Stimulated activated CD4-positive, alpha-beta T cell treated with anti-CD3 and anti-CD28 coated beads, Interleukin-2, amount 100 ng/mL, for 4 hours (primary cell): ENCODE data around the gene CEBPG.

Experiments
- DNase-seq: peaks from one replicate; pipeline ENCODE4 v3.0.0-alpha.2; 2020; ENCODE audit warnings: low read depth

CEBPG gene

GRCh38 chr19:33373453-33374235 is at the start of gene CEBPG:
TSS of gene CEBPG (plus strand) at chr19:33373709. CDS start at chr19:33379240, 5,531 bp downstream.
- peak; percentile 91 for DNase-seq

DNA sequence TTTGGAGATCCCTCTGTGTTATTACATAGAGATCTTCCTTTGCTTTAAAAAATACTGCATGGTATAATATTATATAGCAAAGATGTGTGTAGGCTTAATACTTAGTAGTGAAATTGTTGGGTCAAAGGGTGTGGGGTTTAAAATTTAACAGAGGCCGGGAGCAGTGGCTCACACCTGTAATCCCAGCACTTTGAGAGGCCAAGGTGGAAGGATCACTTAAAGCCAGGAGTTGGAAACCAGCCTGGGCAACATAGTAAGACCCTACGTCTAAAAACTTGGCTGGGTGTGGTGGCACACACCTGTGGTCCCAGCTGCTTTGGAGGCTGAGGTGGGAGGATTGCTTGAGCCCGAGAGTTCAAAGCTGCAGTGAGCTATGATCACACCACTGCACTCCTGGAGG is 48.9 kb upstream of the CEBPG start:
- DNase-seq, result no peak

DNA sequence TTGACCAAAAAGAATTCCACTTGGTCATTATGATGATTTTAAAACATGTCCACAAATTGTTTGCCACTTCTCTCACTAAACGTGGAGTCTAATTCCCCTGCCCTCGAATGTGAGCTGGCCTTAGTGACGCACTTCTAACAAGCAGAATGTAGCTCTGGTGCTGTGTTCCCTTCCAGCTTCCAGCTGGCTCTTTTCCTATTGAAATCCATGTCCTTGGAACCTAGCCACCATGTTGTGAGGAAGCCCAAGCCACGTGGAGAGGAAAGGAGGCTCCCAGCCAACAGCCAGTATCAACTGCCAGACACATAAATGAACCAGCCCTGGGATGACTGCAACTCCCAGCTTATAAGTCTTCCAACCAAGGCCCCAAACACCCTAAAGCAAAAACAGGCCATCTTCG is 47.6 kb upstream of the CEBPG start:
- DNase-seq, result no peak

- no peak for DNase-seq
These were observed 44.4 kb upstream of the CEBPG start for GRCh38 chr19:33329060-33329459.

DNA sequence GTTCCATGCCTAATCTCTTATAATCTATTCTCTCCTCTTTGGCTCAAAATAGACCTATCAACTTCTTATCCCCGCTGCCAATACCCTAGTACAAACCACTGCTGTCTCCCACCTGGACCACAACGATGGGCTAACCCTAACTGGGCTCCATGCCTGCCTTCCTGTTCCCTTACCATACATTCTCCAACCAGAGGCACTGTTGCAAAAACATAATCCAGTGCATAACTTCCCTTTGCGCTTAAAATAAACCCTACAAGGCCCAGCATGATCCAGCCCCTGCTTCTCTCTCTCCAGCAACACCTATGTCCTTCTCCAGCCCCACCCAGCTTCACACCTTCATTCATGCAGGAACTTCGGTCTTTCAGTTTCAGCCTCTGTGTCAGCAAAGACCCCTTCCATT is 43.8 kb upstream of the CEBPG start:
- DNase-seq, result no peak

GRCh38 chr19:33332248-33332647 is 41.3 kb upstream of the CEBPG start:
- DNase-seq, result no peak

- no peak for DNase-seq
These were observed 40.4 kb upstream of the CEBPG start for GRCh38 chr19:33333151-33333550.

DNA sequence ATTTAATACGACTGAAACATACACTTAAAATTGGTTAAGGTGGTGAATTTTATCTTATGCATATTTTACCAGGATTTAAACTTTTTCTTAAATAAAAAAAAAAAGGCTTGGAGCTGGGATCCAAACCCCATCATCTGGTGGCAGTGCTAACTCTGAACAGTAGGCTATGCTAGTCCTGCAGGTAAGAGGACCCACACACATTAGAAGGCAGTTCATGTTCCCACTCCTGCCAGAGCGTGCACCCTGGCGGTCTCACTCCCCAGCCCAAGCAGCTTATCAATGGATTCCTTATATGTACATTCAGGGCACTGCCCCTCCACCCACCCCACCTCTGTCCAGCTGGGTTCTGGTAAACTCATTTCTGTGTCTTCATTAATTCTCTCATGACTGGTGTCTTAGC is 39.9 kb upstream of the CEBPG start:
- DNase-seq, result no peak

DNA sequence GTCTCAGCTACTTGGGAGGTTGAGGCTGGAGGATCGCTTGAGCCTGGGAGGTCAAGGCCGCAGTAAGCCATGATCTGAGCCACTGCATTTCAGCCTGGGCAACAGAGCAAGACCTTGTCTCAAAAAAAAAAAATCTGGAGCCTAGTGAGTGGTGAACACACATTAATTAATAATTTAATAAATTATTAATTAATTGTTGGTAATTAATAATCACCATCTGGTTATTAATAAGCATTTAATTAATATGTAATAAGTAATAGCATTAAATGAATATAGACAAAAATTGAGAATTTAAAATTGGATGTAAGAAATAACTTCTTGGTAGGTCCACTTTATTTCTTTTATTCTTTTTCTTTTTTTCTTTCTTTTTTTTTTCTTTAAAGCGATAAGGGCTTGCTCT is 39.2 kb upstream of the CEBPG start:
- no peak for DNase-seq

DNA sequence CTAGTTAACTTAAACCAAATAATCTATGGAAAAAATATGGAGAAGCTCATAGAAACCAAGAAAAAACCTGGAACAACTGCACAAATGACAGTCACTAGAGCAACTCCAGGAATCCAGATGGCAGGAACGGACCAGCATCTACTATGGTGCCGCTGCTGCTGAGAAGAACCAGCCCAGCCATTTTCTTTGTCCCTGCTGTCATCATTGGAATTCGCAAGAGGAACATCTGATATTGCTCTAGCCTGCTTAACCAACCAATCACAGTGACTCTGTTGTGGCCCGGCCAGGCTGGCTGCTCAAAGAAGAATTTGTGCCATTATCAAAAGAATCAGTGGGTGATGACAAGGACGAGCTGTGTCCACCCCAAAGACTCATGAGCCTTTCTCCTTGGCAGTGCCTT is 38.1 kb upstream of the CEBPG start:
- no peak for DNase-seq

DNA sequence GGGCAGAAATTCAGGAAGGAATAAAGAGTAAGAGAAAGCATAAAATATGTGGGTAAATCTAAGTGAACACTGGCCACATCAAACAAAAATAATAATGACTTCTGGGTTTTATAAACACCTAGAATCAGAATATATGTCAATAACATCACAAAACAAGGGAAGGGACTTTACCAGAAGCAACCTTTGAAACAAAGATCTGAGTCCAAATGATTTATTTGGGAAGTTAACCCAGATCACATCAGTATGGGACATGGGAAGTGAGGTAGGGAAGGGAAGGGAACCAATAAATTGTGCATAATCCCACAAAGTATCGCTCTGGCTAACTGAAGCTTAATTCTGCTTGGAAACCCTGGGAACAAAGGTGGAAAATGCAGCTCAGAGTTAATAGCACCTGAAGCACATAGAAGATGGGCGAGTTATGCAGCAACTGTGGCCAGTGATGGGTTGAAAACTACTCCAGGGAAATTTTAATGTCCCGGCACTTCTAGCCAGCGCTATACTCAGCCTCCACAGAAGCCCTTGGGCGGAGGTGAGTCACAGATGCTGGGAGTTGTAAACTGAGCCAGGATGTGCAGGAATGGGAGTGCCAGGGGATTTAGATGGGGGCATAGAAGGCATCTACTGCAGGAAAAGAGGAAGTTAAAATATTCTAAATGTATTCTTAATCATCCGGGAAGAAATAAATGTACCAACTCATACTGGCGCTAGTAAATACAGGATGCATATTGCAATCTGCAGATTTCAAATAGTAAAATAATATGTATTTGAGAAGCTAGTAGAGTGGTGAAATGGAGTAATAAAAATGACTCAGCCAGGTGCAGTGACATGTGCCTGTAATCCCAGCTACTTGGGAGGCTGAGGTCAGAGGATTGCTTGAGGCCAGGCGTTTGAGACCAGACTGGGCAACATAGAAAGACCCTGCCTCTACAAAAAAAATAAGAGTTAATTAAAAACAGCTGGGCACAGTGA is 34.2 kb upstream of the CEBPG start:
- DNase-seq, result no peak

GRCh38 chr19:33340991-33341390 is 32.5 kb upstream of the CEBPG start:
- no peak for DNase-seq

- no peak for DNase-seq
These were observed 30.2 kb upstream of the CEBPG start for GRCh38 chr19:33343301-33343700.

DNA sequence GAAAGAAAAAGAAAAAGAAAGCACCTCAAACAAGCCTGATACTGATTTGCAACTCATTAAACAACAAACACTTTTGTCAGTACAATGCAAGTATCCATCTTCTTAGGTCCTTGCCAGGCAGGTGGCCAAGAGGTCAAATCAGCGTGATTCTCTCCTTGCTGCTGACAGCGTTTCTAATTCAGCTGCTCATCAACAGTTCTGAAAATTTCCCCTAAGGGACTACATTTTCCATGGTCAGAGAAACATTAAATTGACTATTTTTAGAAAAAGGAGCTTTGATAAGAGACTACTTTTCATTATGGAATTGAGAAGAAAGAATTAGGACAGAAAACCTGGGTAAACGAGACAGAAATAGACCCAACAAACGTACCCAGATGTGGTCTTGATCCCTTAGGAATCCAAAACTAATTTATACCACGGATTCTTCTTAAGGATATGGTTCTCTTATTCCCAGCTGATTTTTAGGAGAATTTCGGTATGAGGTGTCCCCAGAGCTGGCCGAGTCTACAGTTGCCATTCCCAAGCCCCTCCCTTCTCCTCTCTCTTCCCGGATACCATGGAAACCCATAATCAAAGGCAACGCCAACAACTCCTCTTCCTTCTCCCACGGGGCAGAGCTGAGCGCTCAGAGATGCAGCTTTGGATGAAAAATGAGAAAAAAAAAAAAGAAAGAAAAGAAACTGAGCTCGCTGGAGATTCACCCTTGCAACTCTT is 29.5 kb upstream of the CEBPG start:
- no peak for DNase-seq

- no peak for DNase-seq
These were observed 29.0 kb upstream of the CEBPG start for GRCh38 chr19:33344573-33344925.

DNA sequence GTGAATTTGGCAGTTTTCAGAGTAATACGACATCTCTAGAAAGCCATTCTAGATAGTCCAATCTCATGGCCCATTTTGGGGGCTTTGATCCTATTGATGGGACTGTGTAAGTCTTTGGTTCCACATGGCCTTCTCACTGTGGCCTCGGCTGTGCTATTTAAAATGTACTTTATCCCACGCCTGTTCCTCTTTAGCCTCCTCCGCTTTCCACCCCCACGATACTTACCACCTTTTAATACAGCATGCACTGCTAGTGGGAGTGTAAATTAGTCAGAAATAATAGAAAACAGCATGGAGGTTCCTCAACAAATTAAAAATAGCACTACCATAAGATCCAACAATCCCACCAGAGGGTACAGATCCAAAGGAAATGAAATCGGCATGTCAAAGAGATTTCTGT is 28.3 kb upstream of the CEBPG start:
- no peak for DNase-seq

- DNase-seq, result no peak
These were observed 26.8 kb upstream of the CEBPG start for GRCh38 chr19:33346665-33347064.

GRCh38 chr19:33347300-33347699 is 26.2 kb upstream of the CEBPG start:
- no peak for DNase-seq

GRCh38 chr19:33348301-33349010 is 25.1 kb upstream of the CEBPG start:
- no peak for DNase-seq

GRCh38 chr19:33349319-33350289 is 23.9 kb upstream of the CEBPG start:
- no peak for DNase-seq
